GM21447 (cell line): ENCODE measurements around the gene FBXL15.

ENCODE experiments used
- ATAC-seq: cut with Tn5 transposase; IDR thresholded peaks from one replicate; pipeline ENCODE4 v1.9.1; 2021; ENCODE audit not compliant: unreplicated experiment

FBXL15 gene

GRCh38 chr10:102409604-102410428, 10.8 kb upstream of the FBXL15 start:
- no peak for ATAC-seq

GRCh38 chr10:102410429-102411073, 10.1 kb upstream of the FBXL15 start:
- ATAC-seq, result no peak

GRCh38 chr10:102411341-102412255, 9.0 kb upstream of the FBXL15 start:
- ATAC-seq, result no peak

GRCh38 chr10:102412293-102412692, 8.3 kb upstream of the FBXL15 start:
- ATAC-seq, result no peak

GRCh38 chr10:102413053-102413705, 7.5 kb upstream of the FBXL15 start:
- no peak for ATAC-seq

- ATAC-seq, result no peak
These were observed 6.7 kb upstream of the FBXL15 start for GRCh38 chr10:102413806-102414561.

GRCh38 chr10:102414749-102415148, 5.9 kb upstream of the FBXL15 start:
- ATAC-seq, result no peak

GRCh38 chr10:102416283-102416682, 4.4 kb upstream of the FBXL15 start:
- ATAC-seq, result no peak

GRCh38 chr10:102416695-102417094, 3.9 kb upstream of the FBXL15 start:
- no peak for ATAC-seq

- no peak for ATAC-seq
These were observed 1.9 kb upstream of the FBXL15 start, which contains the start of gene PSD for GRCh38 chr10:102418622-102419268. PSD (minus strand) TSS chr10:102418785; CDS start chr10:102417038, 1,747 bp downstream.

GRCh38 chr10:102419269-102420180, 1.1 kb upstream of the FBXL15 start:
- ATAC-seq, result no peak

- ATAC-seq, result no peak
These were observed 389 bp upstream of the FBXL15 start for GRCh38 chr10:102420181-102420713.

GRCh38 chr10:102421507-102421756, 796 bp downstream of the FBXL15 start:
- ATAC-seq, result no peak

GRCh38 chr10:102421757-102422512, 1.3 kb downstream of the FBXL15 start:
- no peak for ATAC-seq

GRCh38 chr10:102422545-102423129, 2.0 kb downstream of the FBXL15 start:
- no peak for ATAC-seq

GRCh38 chr10:102423372-102423968, 2.8 kb downstream of the FBXL15 start:
- ATAC-seq, result no peak

- no peak for ATAC-seq
These were observed 3.5 kb downstream of the FBXL15 start for GRCh38 chr10:102424145-102424544.
